Measurements from ENCODE around the gene BEST2.

The BEST2 gene

GRCh38 chr19:12792051-12792852 is 40.7 kb downstream of the BEST2 start:
- DNase-seq (ENCODE audit: low read depth): peak; percentile 58
- H3K4me3 ChIP-seq (ENCODE audit: low read depth, low read length): peak overlapping the region; percentile 86
- TF ChIP-seq CTCF (IDR thresholded peaks at IDR 0.05; ENCODE audit: control insufficient read depth, extremely low read depth, insufficient read depth): no peak

GRCh38 chr19:12792853-12793289 is 41.3 kb downstream of the BEST2 start:
- DNase-seq (ENCODE audit: low read depth): no peak
- no peak for TF ChIP-seq CTCF (IDR thresholded peaks at IDR 0.05; ENCODE audit: control insufficient read depth, extremely low read depth, insufficient read depth)
- H3K4me3 ChIP-seq (ENCODE audit: low read depth, low read length): peak overlapping the region; percentile 86

- TF ChIP-seq CTCF (IDR thresholded peaks at IDR 0.05; ENCODE audit: control insufficient read depth, extremely low read depth, insufficient read depth): no peak
- peak; percentile 75 for DNase-seq (ENCODE audit: low read depth)
- peak overlapping the region; percentile 86 for H3K4me3 ChIP-seq (ENCODE audit: low read depth, low read length)
Observed at GRCh38 chr19:12793290-12794195, 42.0 kb downstream of the BEST2 start.

DNA sequence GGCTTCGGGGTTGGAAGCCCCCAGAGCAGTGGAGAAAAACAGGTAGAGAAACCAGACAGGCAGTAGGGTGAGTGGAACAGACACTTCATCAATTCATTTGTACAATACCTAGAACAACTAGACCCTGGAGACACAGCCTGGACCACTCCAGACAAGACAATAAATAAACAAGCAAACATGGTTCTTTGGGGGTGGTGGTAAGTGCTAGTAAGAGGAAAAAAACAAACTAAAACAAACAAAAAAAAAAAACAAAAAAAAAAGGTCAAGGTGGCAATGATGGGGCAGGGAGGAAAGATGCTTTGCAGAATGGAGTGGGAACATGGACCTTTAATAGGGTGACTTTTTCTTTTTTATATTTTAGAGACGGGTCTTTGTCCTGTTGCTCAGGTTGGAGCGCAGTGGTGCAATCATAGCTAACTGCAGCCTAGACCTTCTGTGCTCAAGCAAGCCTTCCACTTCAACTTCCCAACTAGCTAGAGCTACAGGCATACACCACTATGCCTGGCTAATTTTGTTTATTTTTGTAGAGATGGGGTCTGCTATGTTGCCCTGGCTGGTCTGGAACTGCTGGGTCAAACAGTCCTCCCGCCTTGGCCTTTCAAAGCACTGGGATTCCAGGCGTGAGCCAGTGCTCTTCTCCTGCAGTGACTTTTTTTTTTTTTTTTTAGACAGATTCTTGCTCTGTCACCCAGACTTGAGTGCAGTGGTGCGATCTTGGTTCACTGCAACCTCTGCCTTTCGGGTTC is 42.8 kb downstream of the BEST2 start:
- no peak for DNase-seq (ENCODE audit: low read depth)

GRCh38 chr19:12794971-12795381 is 43.4 kb downstream of the BEST2 start:
- H3K4me3 ChIP-seq (ENCODE audit: low read depth, low read length): no peak overlapping the region
- TF ChIP-seq CTCF (IDR thresholded peaks at IDR 0.05; ENCODE audit: control insufficient read depth, extremely low read depth, insufficient read depth): no peak
- DNase-seq (ENCODE audit: low read depth): no peak

More for the DNA sequence above, 42.8 kb downstream of the BEST2 start:
- peak overlapping the region; percentile 86 for H3K4me3 ChIP-seq (ENCODE audit: low read depth, low read length)
- TF ChIP-seq CTCF (IDR thresholded peaks at IDR 0.05; ENCODE audit: control insufficient read depth, extremely low read depth, insufficient read depth): no peak

All from LNCaP clone FGC (cell line).